ENCODE data around the gene USE1. TPM values are rescaled to one million over a fixed set of nuclear protein-coding genes. Genes with fewer than 3 reads are reported as not detected.

USE1 gene
- total and polyA plus RNA-seq, 9 of the 15 experiments (the other 6 are each of a cell fraction or from before 2014, with no cell fraction given), result 17.3 to 52.4 (median 34.0) TPM

DNA sequence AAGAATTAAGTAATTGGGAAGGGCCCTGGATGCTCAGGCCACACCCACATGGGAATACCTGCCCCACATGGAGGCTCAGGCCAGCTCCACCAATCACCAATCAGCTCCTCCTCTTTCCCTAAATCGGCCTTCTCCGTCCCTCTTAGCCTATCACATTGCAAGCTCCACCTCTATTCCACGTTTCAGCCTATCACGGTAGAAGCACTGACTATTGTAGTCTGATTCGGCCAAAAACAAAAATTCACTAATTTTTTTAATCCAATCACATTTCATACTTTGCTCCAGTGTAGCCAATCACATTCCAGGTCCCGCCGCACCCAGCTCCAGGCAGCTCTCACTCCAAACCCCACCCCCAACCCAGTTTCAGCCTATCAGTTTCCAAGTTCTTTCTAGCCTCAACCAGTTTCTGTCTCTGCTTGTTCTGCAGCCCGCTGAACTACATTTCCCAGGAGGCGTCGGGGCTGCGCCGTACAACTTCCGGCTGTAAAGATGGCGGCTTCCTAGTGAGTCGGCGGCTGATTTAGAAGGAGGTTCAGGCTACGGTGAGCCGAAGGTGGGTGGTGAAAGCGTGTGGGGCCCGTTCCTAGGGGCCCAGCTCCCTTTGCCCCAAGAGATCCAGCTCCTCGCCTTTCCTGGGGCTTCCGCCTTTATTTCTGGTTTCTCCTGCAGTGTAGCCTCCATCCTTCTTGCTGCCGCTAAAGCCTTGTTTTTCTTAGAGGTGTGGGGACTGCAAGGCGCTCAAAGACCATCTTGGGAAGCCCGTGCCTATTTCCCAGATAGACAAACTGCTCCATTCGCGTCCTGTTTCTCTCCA is 52.0 kb downstream of the USE1 start, which contains the start of gene BABAM1 (continued):
- TF ChIP-seq THRA (IDR thresholded peaks at IDR 0.05), result no peak
- TF ChIP-seq ARNT (IDR thresholded peaks at IDR 0.05), result no peak
- peak in 1 of 2 experiments; percentile 71; a peak in 1 of 4 replicates for TF ChIP-seq SIN3A (IDR thresholded peaks at IDR 0.05; ENCODE audit: borderline replicate concordance in 2 of 2, control insufficient read depth in 1 of 2, low read depth in 2 of 2, low read length in 2 of 2)
- no peak for TF ChIP-seq ZNF586 (CRISPR knock-in tag; conservative IDR thresholded peaks at IDR 0.05)
- peak; percentile 81 for TF ChIP-seq TBP (optimal IDR thresholded peaks at IDR 0.05; ENCODE audit: low read depth, low read length)
- TF ChIP-seq ZNF165 (CRISPR knock-in tag; IDR thresholded peaks at IDR 0.05; ENCODE audit: borderline replicate concordance), result no peak
- no peak for TF ChIP-seq ARID1B (IDR thresholded peaks at IDR 0.05)
- no peak for TF ChIP-seq SMC3 (conservative IDR thresholded peaks at IDR 0.05; ENCODE audit: insufficient read depth, low read depth, low read length)
- TF ChIP-seq OTX1 (CRISPR knock-in tag; IDR thresholded peaks at IDR 0.05), result peak; percentile 94
- no peak for TF ChIP-seq MGA (IDR thresholded peaks at IDR 0.05)
- TF ChIP-seq TGIF2 (CRISPR knock-in tag; IDR thresholded peaks at IDR 0.05), result no peak
- no peak for TF ChIP-seq ZZZ3 (IDR thresholded peaks at IDR 0.05)
- TF ChIP-seq GTF2A2 (tag; IDR thresholded peaks at IDR 0.05), result no peak
- no peak for TF ChIP-seq SIRT6 (IDR thresholded peaks at IDR 0.05; ENCODE audit: low read depth, low read length)
- TF ChIP-seq PHTF2 (CRISPR knock-in tag; IDR thresholded peaks at IDR 0.05), result no peak
- TF ChIP-seq RBM34 (IDR thresholded peaks at IDR 0.05; ENCODE audit: borderline replicate concordance, insufficient read depth, low read length), result no peak

Data from K562 (cell line).